HepG2 (cell line): Measurements from ENCODE around the gene EVA1C. TPM values are rescaled to one million over a fixed set of nuclear protein-coding genes. Genes with fewer than 3 reads are reported as not detected.

Experiments used
- ELF3 ChIP-seq: IDR thresholded peaks from 2 replicates; pipeline ENCODE4 v1.6.1; 2016; ENCODE audit warnings: missing genetic modification reagents, missing compliant biosample characterization
- FLYWCH1 ChIP-seq: sonication (generic); formaldehyde crosslinking; IDR thresholded peaks from 2 replicates; pipeline ENCODE4 v1.8.1; 2023; ENCODE audit warnings: mild to moderate bottlenecking, missing genetic modification reagents
- FOXA3 ChIP-seq: IDR thresholded peaks from 2 replicates; pipeline ENCODE4 v1.6.1; 2016; ENCODE audit warnings: missing genetic modification reagents, missing compliant biosample characterization
- HNF4A ChIP-seq: sonication (generic); formaldehyde crosslinking; IDR thresholded peaks from 2 replicates; pipeline ENCODE4 v1.4.0; 2020; ENCODE audit warnings: missing genetic modification reagents
- KDM5A ChIP-seq: fragments of 200-600 bp; sonication (generic); IDR thresholded peaks from 2 replicates; pipeline ENCODE4 v1.7.0; 2018; ENCODE audit warnings: antibody characterized with exemption, mild to moderate bottlenecking, low read length, borderline replicate concordance
- KLF13 ChIP-seq: sonication (generic); formaldehyde crosslinking; IDR thresholded peaks from 2 replicates; pipeline ENCODE4 v1.4.0; 2020; ENCODE audit warnings: mild to moderate bottlenecking, missing genetic modification reagents
- MTA1 ChIP-seq: sonication (generic); formaldehyde crosslinking; IDR thresholded peaks from 2 replicates; pipeline ENCODE4 v1.4.0; 2020; ENCODE audit warnings: missing genetic modification reagents, mild to moderate bottlenecking, borderline replicate concordance
- MYC ChIP-seq: sonication (generic); formaldehyde crosslinking; IDR thresholded peaks from 2 replicates; pipeline ENCODE4 v1.9.0; 2021; ENCODE audit warnings: missing genetic modification reagents, borderline replicate concordance
- MYNN ChIP-seq: sonication (generic); formaldehyde crosslinking; IDR thresholded peaks from 2 replicates; pipeline ENCODE4 v1.4.0; 2020; ENCODE audit warnings: mild to moderate bottlenecking, low read depth, missing genetic modification reagents
- NFE2 ChIP-seq: sonication (generic); formaldehyde crosslinking; IDR thresholded peaks from 2 replicates; pipeline ENCODE4 v1.4.0; 2020; ENCODE audit warnings: missing genetic modification reagents
- NR2F1 ChIP-seq, 2 experiments: fragments of 450-650 bp in 1 of 2; formaldehyde crosslinking in 1 of 2; IDR thresholded peaks; 2 replicates each; pipeline versions ENCODE4 v1.5.0 to v1.6.1; 2016 to 2020; ENCODE audit warnings: mild to moderate bottlenecking in 1 of 2, missing compliant biosample characterization in 1 of 2, missing genetic modification reagents in 1 of 2, moderate library complexity in 1 of 2
- RARA ChIP-seq: IDR thresholded peaks from 2 replicates; pipeline ENCODE4 v1.6.1; 2016; ENCODE audit warnings: missing genetic modification reagents, missing compliant biosample characterization
- RBAK ChIP-seq: sonication (generic); formaldehyde crosslinking; IDR thresholded peaks from 2 replicates; pipeline ENCODE4 v1.5.1; 2020; ENCODE audit warnings: mild to moderate bottlenecking, missing genetic modification reagents
- SRSF9 ChIP-seq: fragments of 200-400 bp; formaldehyde crosslinking; IDR thresholded peaks from 2 replicates; pipeline ENCODE4 v1.6.1; 2018; ENCODE audit warnings: borderline replicate concordance, mild to moderate bottlenecking, low read depth, low read length; ENCODE audit not compliant: insufficient read depth, poor library complexity, severe bottlenecking
- TEAD3 ChIP-seq: optimal IDR thresholded peaks from 2 replicates; pipeline ENCODE3; 2016; ENCODE audit warnings: borderline replicate concordance
- TGIF2 ChIP-seq: IDR thresholded peaks from 2 replicates; pipeline ENCODE4 v1.6.1; 2016; ENCODE audit warnings: control low read depth, missing compliant biosample characterization
- ZFP36 ChIP-seq: fragments of 150-350 bp; IDR thresholded peaks from 2 replicates; pipeline ENCODE4 v1.6.1; 2018; ENCODE audit warnings: borderline replicate concordance, low read length, low read depth; ENCODE audit not compliant: partially characterized antibody
- ZNF317 ChIP-seq: sonication (generic); formaldehyde crosslinking; IDR thresholded peaks from 2 replicates; pipeline ENCODE4 v1.5.0; 2020; ENCODE audit warnings: mild to moderate bottlenecking, missing genetic modification reagents
- ZNF326 ChIP-seq: sonication (generic); formaldehyde crosslinking; IDR thresholded peaks from 2 replicates; pipeline ENCODE4 v1.4.0; 2020; ENCODE audit warnings: missing genetic modification reagents, borderline replicate concordance
- ZNF350 ChIP-seq: sonication (generic); formaldehyde crosslinking; IDR thresholded peaks from 2 replicates; pipeline ENCODE4 v1.4.0; 2020; ENCODE audit warnings: mild to moderate bottlenecking, low read depth, missing genetic modification reagents, borderline replicate concordance
- ZNF354B ChIP-seq: sonication (generic); formaldehyde crosslinking; IDR thresholded peaks from 2 replicates; pipeline ENCODE4 v1.8.0; 2022; ENCODE audit warnings: mild to moderate bottlenecking, missing genetic modification reagents
- ZNF552 ChIP-seq: sonication (generic); formaldehyde crosslinking; IDR thresholded peaks from 2 replicates; pipeline ENCODE4 v1.9.0; 2022; ENCODE audit warnings: missing genetic modification reagents, mild to moderate bottlenecking, borderline replicate concordance
- ZNF816 ChIP-seq: sonication (generic); formaldehyde crosslinking; IDR thresholded peaks from 2 replicates; pipeline ENCODE4 v1.8.0; 2022; ENCODE audit warnings: missing genetic modification reagents, mild to moderate bottlenecking, borderline replicate concordance
- polyA plus RNA-seq, 8 experiments: library from polyadenylated mRNA; depleted of rRNA in 3 of 8; stranded (reverse) in 7 of 8; unstranded in 1 of 8; fragments of >200 nt; fragmentation: Illumina TruSeq in 4 of 8; extraction: Trizol in 4 of 8; gene quantifications; 2 replicates each; pipeline versions ENCODE4 v1.2.1 to v1.2.3, GENCODE V29; 2011 to 2016; ENCODE audit warnings: low read depth in 4 of 8, missing spikeins in 1 of 8, mixed read lengths in 1 of 8; ENCODE audit not compliant: insufficient read depth in 1 of 8
- total RNA-seq, 5 experiments: library from RNA; depleted of rRNA; stranded (reverse); fragments of >200 nt; fragmentation: Illumina TruSeq; extraction: Trizol; gene quantifications; 2 replicates each; pipeline ENCODE4 v1.2.3, GENCODE V29; 2016; ENCODE audit warnings: low read depth in 1 of 5
- TF ChIP-seq, protein P1 (sequence below): IDR thresholded peaks from 2 replicates; pipeline ENCODE4 v1.6.1; 2012; ENCODE audit warnings: low read length, improper control_type of control experiment
- TF ChIP-seq, protein P2 (sequence below): IDR thresholded peaks from 2 replicates; pipeline ENCODE4 v1.6.1; 2016; ENCODE audit warnings: mild to moderate bottlenecking, missing biosample characterization, missing genetic modification reagents
- TF ChIP-seq, protein P3 (sequence below): sonication (generic); formaldehyde crosslinking; IDR thresholded peaks from 2 replicates; pipeline ENCODE4 v1.8.0; 2022; ENCODE audit warnings: mild to moderate bottlenecking, missing genetic modification reagents, moderate library complexity

Gene EVA1C
- total and polyA plus RNA-seq, 2 of the 13 experiments (the other 11 are each of a cell fraction or from before 2014, with no cell fraction given): 0.29 to 0.34 TPM

DNA sequence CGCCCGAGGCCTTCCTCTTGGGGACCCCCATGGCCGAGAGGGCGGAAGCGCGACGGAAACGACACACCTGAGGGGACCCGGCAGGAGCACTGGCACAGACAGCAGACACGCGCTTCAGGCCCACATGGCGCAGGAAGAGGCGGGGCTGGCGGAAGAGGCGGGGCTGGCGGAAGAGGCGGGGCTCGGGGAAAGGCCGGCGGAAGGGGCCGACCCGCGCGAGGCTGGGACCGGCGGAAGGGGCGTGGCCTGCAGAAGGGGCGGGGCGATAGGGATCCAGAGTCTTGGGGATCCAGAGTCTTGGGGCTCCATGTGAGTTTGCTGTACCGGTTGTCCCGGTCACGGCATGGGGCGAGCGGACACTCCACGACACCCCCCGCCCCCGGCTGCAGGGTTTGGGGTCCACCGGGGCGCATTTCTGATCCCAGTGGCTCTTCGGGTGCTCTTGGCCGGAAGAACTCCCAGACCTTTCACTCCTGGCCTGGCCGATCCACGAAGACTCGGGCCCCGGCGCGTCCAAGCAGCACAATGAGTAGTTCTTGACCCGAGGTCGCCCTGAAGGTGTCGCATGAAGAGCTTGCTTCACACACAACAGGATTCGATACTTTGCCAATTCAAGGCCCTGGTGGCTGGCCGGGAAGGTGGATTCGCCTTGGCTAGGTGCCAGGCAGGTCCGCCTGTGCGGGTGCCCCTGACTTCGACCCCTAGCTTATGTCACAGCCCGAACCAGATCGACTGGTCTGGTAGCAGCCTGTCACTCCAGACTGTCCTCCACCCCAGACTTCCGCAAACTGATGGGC is 19.4 kb upstream of the EVA1C start, which contains the start of gene URB1 (continued):
- TF ChIP-seq KLF13 (CRISPR knock-in tag) (no peak; the same call in 1 of the 2 replicates), MYC (CRISPR knock-in tag) (peak; percentile 99), MTA1 (peak; percentile 10; the same call in 1 of the 2 replicates), ZFP36 (no peak), FOXA3 (0 out of 2 replicates have a peak, but pooled peaks have one; percentile 27), ZNF552 (CRISPR knock-in tag) (no peak), ELF3 (peak; percentile 54; the same call in 1 of the 2 replicates), NFE2 (CRISPR knock-in tag) (no peak), ZNF816 (CRISPR knock-in tag) (no peak), MYNN (CRISPR knock-in tag) (no peak), ZNF350 (peak; percentile 89), FLYWCH1 (no peak), RBAK (no peak), ZNF317 (peak; percentile 82), HNF4A (CRISPR knock-in tag) (peak; percentile 58), KDM5A (peak; percentile 70; the same call in 1 of the 2 replicates), RARA (peak; percentile 82), ZNF326 (CRISPR knock-in tag) (no peak), TEAD3 (CRISPR knock-in tag) (peak; percentile 25), TGIF2 (CRISPR knock-in tag) (peak; percentile 93), SRSF9 (no peak), ZNF354B (no peak), NR2F1 (CRISPR knock-in tag; IDR thresholded peaks at IDR 0.05) (peak; percentile 13 to 16; a peak in 2 of 4 replicates)
- TF ChIP-seq, protein P1, sequence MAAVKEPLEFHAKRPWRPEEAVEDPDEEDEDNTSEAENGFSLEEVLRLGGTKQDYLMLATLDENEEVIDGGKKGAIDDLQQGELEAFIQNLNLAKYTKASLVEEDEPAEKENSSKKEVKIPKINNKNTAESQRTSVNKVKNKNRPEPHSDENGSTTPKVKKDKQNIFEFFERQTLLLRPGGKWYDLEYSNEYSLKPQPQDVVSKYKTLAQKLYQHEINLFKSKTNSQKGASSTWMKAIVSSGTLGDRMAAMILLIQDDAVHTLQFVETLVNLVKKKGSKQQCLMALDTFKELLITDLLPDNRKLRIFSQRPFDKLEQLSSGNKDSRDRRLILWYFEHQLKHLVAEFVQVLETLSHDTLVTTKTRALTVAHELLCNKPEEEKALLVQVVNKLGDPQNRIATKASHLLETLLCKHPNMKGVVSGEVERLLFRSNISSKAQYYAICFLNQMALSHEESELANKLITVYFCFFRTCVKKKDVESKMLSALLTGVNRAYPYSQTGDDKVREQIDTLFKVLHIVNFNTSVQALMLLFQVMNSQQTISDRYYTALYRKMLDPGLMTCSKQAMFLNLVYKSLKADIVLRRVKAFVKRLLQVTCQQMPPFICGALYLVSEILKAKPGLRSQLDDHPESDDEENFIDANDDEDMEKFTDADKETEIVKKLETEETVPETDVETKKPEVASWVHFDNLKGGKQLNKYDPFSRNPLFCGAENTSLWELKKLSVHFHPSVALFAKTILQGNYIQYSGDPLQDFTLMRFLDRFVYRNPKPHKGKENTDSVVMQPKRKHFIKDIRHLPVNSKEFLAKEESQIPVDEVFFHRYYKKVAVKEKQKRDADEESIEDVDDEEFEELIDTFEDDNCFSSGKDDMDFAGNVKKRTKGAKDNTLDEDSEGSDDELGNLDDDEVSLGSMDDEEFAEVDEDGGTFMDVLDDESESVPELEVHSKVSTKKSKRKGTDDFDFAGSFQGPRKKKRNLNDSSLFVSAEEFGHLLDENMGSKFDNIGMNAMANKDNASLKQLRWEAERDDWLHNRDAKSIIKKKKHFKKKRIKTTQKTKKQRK: no peak
- TF ChIP-seq, protein P2, sequence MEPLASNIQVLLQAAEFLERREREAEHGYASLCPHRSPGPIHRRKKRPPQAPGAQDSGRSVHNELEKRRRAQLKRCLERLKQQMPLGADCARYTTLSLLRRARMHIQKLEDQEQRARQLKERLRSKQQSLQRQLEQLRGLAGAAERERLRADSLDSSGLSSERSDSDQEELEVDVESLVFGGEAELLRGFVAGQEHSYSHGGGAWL (CRISPR knock-in tag): peak; percentile 94; the same call in 1 of the 2 replicates
- TF ChIP-seq, protein P3, sequence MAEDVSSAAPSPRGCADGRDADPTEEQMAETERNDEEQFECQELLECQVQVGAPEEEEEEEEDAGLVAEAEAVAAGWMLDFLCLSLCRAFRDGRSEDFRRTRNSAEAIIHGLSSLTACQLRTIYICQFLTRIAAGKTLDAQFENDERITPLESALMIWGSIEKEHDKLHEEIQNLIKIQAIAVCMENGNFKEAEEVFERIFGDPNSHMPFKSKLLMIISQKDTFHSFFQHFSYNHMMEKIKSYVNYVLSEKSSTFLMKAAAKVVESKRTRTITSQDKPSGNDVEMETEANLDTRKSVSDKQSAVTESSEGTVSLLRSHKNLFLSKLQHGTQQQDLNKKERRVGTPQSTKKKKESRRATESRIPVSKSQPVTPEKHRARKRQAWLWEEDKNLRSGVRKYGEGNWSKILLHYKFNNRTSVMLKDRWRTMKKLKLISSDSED: no peak
